ENCODE results near the gene SETD3.

GRCh38 chr14:99481745-99482099 lies 1.1 kb upstream of the SETD3 start:
- no peak for TF ChIP-seq POLR2AphosphoS5 (IDR thresholded peaks at IDR 0.05)
- no peak for TF ChIP-seq POLR2A (IDR thresholded peaks at IDR 0.05; ENCODE audit: low read depth)
